NCI-H146 treated with DMSO at 0.1 percent for 48 hours (cell line): ENCODE results near the gene PTPRM.
"Not testable (repeated sequence)": the region's sequence is repeated elsewhere in the genome, so short reads cannot be mapped to it uniquely, and the experiment has no call there.

ENCODE experiments used
- DNase-seq: peaks from one replicate; lab custom pipeline; 2025; ENCODE audit not compliant: unreplicated experiment; lab: John Stamatoyannopoulos, UW

PTPRM gene

GRCh38 chr18:7926526-7926925 lies 359.4 kb downstream of the PTPRM start:
- DNase-seq, result peak; percentile 98

- no peak for DNase-seq
Observed at GRCh38 chr18:7927119-7927518, 360.0 kb downstream of the PTPRM start.

GRCh38 chr18:7931763-7932162 lies 364.6 kb downstream of the PTPRM start:
- DNase-seq, result no peak

GRCh38 chr18:7937268-7937667 lies 370.2 kb downstream of the PTPRM start:
- no peak for DNase-seq

- DNase-seq, result no peak
Observed at GRCh38 chr18:7939521-7939920, 372.4 kb downstream of the PTPRM start.

GRCh38 chr18:7940379-7940778 lies 373.3 kb downstream of the PTPRM start:
- no peak for DNase-seq

GRCh38 chr18:7940971-7941370 lies 373.9 kb downstream of the PTPRM start:
- DNase-seq, result peak; percentile 76

- peak; percentile 96 for DNase-seq
Observed at GRCh38 chr18:7941533-7941932, 374.4 kb downstream of the PTPRM start.

GRCh38 chr18:7945882-7946281 lies 378.8 kb downstream of the PTPRM start:
- no peak for DNase-seq

GRCh38 chr18:7946734-7947377 lies 379.7 kb downstream of the PTPRM start:
- peak; percentile 95 for DNase-seq

GRCh38 chr18:7950380-7951136 lies 383.4 kb downstream of the PTPRM start:
- DNase-seq, result no peak

- DNase-seq, result no peak
Observed at GRCh38 chr18:7953095-7953958, 386.2 kb downstream of the PTPRM start.

- no peak for DNase-seq
Observed at GRCh38 chr18:7954238-7954637, 387.1 kb downstream of the PTPRM start.

- no peak for DNase-seq
Observed at GRCh38 chr18:7955175-7955574, 388.1 kb downstream of the PTPRM start.

GRCh38 chr18:7957297-7957696 lies 390.2 kb downstream of the PTPRM start:
- no peak for DNase-seq

GRCh38 chr18:7958081-7958896 lies 391.2 kb downstream of the PTPRM start:
- no peak for DNase-seq

- DNase-seq, result no peak
Observed at GRCh38 chr18:7958897-7959146, 391.7 kb downstream of the PTPRM start.

- DNase-seq, result not testable (repeated sequence)
Observed at GRCh38 chr18:7966682-7967081, 399.6 kb downstream of the PTPRM start.

GRCh38 chr18:7974200-7974874 lies 407.2 kb downstream of the PTPRM start:
- no peak for DNase-seq

GRCh38 chr18:7977897-7978296 lies 410.8 kb downstream of the PTPRM start:
- DNase-seq, result no peak

GRCh38 chr18:7978834-7979233 lies 411.7 kb downstream of the PTPRM start:
- DNase-seq, result peak; percentile 95
